ENCODE measurements around the gene GP5. TPM values are rescaled to one million over a fixed set of nuclear protein-coding genes. Genes with fewer than 3 reads are reported as not detected.

The GP5 gene
- polyA plus RNA-seq, 3 donors: 0.12 TPM; not detected in 2

DNA sequence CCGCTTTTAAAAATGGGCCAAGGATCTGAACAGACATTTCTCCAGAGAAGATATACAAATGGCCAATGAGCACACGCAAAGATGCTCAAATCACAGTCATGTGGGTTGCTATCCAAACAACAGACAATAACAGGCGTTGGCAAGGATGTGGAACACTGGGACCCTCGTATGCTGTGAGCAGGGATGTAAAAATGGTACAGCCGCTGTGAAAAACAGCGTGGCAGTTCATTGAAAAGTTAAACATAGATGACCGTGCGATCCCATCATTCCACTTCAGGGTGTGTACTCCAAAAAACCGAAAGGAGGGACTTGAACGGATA is 22.9 kb downstream of the GP5 start:
- no peak overlapping the region for H3K9ac ChIP-seq (ENCODE audit: insufficient read depth, low read length, poor library complexity, severe bottlenecking)
- WGBS (ENCODE audit: insufficient coverage): 93% methylated on average over 10 of the region's 10 CpGs
- no peak overlapping the region for H3K4me3 ChIP-seq (replicated peaks in 1 of 3; ENCODE audit: low read depth in 2 of 3, low read length in 3 of 3)
- H3K27ac ChIP-seq (ENCODE audit: low read depth in 1 of 2, low read length in 2 of 2): no peak overlapping the region
- Mint-ChIP-seq H3K4me1 (no peaks in the 10 kb centered on the region), H3K9me3 (peaks cover 0 to 2% (median 0%) of the 10 kb centered on the region in 7 donors), H3K27me3 (ENCODE audit: low read depth in 3 of 3) (peaks cover 15 to 28% (median 25%) of the 10 kb centered on the region in 3 donors), H3K36me3 (no peaks in the 10 kb centered on the region), H3K27ac (peak overlapping the region in 1 of 7 donors; percentile 40), H3K4me3 (no peak overlapping the region)
- no peaks in the 10 kb centered on the region for H4K20me1 ChIP-seq (ENCODE audit: insufficient read depth, low read length)
- H3K4me1 ChIP-seq (ENCODE audit: control insufficient read depth in 1 of 2, insufficient read depth in 2 of 2, low read length in 2 of 2): no peaks in the 10 kb centered on the region
- no peak overlapping the region for H2AFZ ChIP-seq (ENCODE audit: insufficient read depth, low read depth, low read length, poor library complexity, severe bottlenecking)
- no peaks in the 10 kb centered on the region for H3K36me3 ChIP-seq (replicated peaks in 1 of 2; ENCODE audit: control insufficient read depth in 1 of 2, insufficient read depth in 2 of 2, low read length in 2 of 2)
- no peaks in the 10 kb centered on the region for H3K9me3 ChIP-seq (replicated peaks in 1 of 2; ENCODE audit: control insufficient read depth in 1 of 2, insufficient read depth in 1 of 2, low read length in 2 of 2)
- no peak for DNase-seq
- TF ChIP-seq, protein P1, sequence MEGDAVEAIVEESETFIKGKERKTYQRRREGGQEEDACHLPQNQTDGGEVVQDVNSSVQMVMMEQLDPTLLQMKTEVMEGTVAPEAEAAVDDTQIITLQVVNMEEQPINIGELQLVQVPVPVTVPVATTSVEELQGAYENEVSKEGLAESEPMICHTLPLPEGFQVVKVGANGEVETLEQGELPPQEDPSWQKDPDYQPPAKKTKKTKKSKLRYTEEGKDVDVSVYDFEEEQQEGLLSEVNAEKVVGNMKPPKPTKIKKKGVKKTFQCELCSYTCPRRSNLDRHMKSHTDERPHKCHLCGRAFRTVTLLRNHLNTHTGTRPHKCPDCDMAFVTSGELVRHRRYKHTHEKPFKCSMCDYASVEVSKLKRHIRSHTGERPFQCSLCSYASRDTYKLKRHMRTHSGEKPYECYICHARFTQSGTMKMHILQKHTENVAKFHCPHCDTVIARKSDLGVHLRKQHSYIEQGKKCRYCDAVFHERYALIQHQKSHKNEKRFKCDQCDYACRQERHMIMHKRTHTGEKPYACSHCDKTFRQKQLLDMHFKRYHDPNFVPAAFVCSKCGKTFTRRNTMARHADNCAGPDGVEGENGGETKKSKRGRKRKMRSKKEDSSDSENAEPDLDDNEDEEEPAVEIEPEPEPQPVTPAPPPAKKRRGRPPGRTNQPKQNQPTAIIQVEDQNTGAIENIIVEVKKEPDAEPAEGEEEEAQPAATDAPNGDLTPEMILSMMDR (IDR thresholded peaks at IDR 0.05): no peak
- peaks cover 0 to 2% of the 10 kb centered on the region in 2 donors for H3K27me3 ChIP-seq (ENCODE audit: control insufficient read depth in 2 of 2, insufficient read depth in 2 of 2, low read length in 2 of 2)
- H3K4me2 ChIP-seq (replicated peaks; ENCODE audit: extremely low read depth, low read length, poor library complexity, severe bottlenecking): no peak overlapping the region
- no peaks in the 10 kb centered on the region for H3K79me2 ChIP-seq (ENCODE audit: insufficient read depth, low read length)
- intact Hi-C loops (cut with micrococcal nuclease): no loop called here

DNA sequence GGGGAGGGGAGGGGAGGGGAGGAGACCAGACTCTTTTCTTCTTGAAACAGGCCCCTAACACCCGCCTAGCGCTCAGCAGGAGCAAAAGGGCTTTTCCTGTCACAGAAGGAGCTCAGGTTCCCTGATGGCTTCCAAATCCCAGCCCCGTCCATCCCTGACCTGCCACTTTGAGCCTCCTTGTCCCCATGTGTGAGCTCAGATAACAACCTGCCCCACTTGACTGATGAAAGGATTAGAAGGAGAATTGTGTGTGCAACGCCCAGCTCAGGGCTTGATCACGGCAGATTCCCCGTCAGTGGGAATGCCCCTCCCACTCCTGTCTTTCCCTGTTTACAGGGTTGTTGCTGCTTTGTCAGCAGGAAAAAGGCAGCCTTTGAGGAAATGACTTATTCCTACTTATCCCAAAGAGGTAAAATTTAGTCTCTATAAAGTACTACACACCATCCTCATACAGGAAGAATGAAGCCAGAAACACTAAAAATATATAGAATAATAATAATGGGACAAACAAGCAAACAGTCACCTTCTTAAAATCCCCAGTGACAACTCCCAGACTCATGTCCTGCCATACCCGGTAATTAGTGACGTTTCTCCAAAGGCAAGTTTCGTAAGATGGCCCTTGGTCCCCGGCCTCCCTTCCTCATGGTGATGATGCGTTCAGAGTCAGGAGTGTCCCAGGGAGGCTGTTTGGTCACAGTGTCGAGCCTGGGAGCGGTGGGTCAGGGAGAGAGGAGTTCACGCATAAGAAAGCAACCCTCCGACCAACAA is 23.4 kb downstream of the GP5 start:
- H3K4me2 ChIP-seq (replicated peaks; ENCODE audit: extremely low read depth, low read length, poor library complexity, severe bottlenecking): no peak overlapping the region

More for the DNA sequence above, 23.4 kb downstream of the GP5 start:
- Mint-ChIP-seq H3K27ac (no peak overlapping the region), H3K36me3 (no peaks in the 10 kb centered on the region), H3K27me3 (ENCODE audit: low read depth in 3 of 3) (peaks cover 17 to 33% (median 27%) of the 10 kb centered on the region in 3 donors), H3K4me3 (peak overlapping the region in 1 of 2 donors; percentile 49), H3K9me3 (peaks cover 0 to 2% (median 0%) of the 10 kb centered on the region in 7 donors), H3K4me1 (no peaks in the 10 kb centered on the region)
- Histone ChIP-seq H4K20me1 (ENCODE audit: insufficient read depth, low read length) (no peaks in the 10 kb centered on the region), H3K4me3 (replicated peaks in 1 of 3; ENCODE audit: low read depth in 2 of 3, low read length in 3 of 3) (no peak overlapping the region), H3K79me2 (ENCODE audit: insufficient read depth, low read length) (no peaks in the 10 kb centered on the region), H3K4me1 (ENCODE audit: control insufficient read depth in 1 of 2, insufficient read depth in 2 of 2, low read length in 2 of 2) (no peaks in the 10 kb centered on the region), H3K27ac (ENCODE audit: low read depth in 1 of 2, low read length in 2 of 2) (no peak overlapping the region), H3K27me3 (ENCODE audit: control insufficient read depth in 2 of 2, insufficient read depth in 2 of 2, low read length in 2 of 2) (peaks cover 0 to 5% of the 10 kb centered on the region in 2 donors), H3K9me3 (replicated peaks in 1 of 2; ENCODE audit: control insufficient read depth in 1 of 2, insufficient read depth in 1 of 2, low read length in 2 of 2) (no peaks in the 10 kb centered on the region), H2AFZ (ENCODE audit: insufficient read depth, low read depth, low read length, poor library complexity, severe bottlenecking) (no peak overlapping the region), H3K36me3 (replicated peaks in 1 of 2; ENCODE audit: control insufficient read depth in 1 of 2, insufficient read depth in 2 of 2, low read length in 2 of 2) (no peaks in the 10 kb centered on the region), H3K9ac (ENCODE audit: insufficient read depth, low read length, poor library complexity, severe bottlenecking) (no peak overlapping the region)
- DNase-seq: peak in 1 of 3 donors; percentile 18
- WGBS (ENCODE audit: insufficient coverage): 69% methylated on average over 10 of the region's 15 CpGs
- TF ChIP-seq, protein P1 (IDR thresholded peaks at IDR 0.05): no peak
- intact Hi-C loops (cut with micrococcal nuclease): no loop called here
